Measurements from ENCODE around the gene ADGRF5.

DNA sequence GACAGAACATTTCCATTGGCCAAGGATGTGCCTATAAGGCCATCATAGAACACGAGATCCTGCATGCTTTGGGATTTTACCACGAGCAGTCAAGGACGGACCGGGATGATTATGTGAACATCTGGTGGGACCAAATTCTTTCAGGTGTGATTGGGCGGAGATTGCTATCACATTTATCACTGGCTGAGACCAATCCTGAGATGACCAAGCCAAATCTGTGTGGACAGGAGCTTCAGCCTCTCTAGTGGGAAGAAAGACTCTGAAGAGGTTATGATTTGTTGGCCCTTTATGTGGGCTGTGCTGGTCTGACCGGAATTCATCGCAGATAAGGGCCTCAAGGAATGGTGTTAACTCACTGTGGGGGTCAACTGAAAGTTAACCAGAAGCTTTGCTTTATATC lies 102.2 kb downstream of the ADGRF5 start:
- TF ChIP-seq GATA2 (IDR thresholded peaks at IDR 0.05; ENCODE audit: low read depth, low read length) (no peak), GATA3 (IDR thresholded peaks at IDR 0.05; ENCODE audit: low read depth, low read length) (no peak)

All from SH-SY5Y (cell line).